Activated T-helper 1 cell treated with anti-CD3 and anti-CD28 coated beads, Interleukin-12 subunit alpha, Interleukin-12 subunit beta, Interleukin-2, Interleukin-4 antibody, amounts not matched to agents 30 ng/mL and 10 ng/mL and 1 ng/mL, durations not matched to agents 14 hours and 24 hours and 36 hours (primary cell): ENCODE results near the gene SYCE3. TPM values are rescaled to one million over a fixed set of nuclear protein-coding genes. Genes with fewer than 3 reads are reported as not detected.
A peak's percentile ranks its signal among the peaks of the same experiment; 100 is the strongest.
"Not testable (repeated sequence)": the region's sequence is repeated elsewhere in the genome, so short reads cannot be mapped to it uniquely, and the experiment has no call there.

ENCODE experiments used
- DNase-seq: peaks from one replicate; pipeline ENCODE4 v3.0.0; 2021; ENCODE audit warnings: low spot score
- H3K27ac Mint-ChIP-seq: one replicate; pipeline ENCODE4 v1.8.0; 2021; ENCODE audit warnings: mild to moderate bottlenecking, mixed read lengths
- H3K27me3 Mint-ChIP-seq: one replicate; pipeline ENCODE4 v1.8.0; 2022; ENCODE audit warnings: mild to moderate bottlenecking, moderate library complexity, mixed read lengths; ENCODE audit not compliant: insufficient read depth
- H3K36me3 Mint-ChIP-seq: one replicate; pipeline ENCODE4 v1.8.0; 2021; ENCODE audit warnings: low read depth, mixed read lengths
- H3K4me1 Mint-ChIP-seq: one replicate; pipeline ENCODE4 v1.8.0; 2021; ENCODE audit warnings: low read depth, mixed read lengths
- H3K4me3 Mint-ChIP-seq: one replicate; pipeline ENCODE4 v1.8.0; 2021; ENCODE audit warnings: mild to moderate bottlenecking, moderate library complexity, mixed read lengths
- H3K9me3 Mint-ChIP-seq: one replicate; pipeline ENCODE4 v1.8.0; 2021; ENCODE audit warnings: mixed read lengths
- intact Hi-C: fragments of 100-400 bp; cut with micrococcal nuclease; formaldehyde crosslinking; loops from one replicate; pipeline ENCODE4 v1.15.1; 2024
- total RNA-seq: library from RNA; stranded (reverse); gene quantifications from 2 replicates; pipeline ENCODE4 v1.2.3, GENCODE V29; 2022

Gene SYCE3
- total RNA-seq, 1 donor from 2014 or later = 0.83 TPM

DNA sequence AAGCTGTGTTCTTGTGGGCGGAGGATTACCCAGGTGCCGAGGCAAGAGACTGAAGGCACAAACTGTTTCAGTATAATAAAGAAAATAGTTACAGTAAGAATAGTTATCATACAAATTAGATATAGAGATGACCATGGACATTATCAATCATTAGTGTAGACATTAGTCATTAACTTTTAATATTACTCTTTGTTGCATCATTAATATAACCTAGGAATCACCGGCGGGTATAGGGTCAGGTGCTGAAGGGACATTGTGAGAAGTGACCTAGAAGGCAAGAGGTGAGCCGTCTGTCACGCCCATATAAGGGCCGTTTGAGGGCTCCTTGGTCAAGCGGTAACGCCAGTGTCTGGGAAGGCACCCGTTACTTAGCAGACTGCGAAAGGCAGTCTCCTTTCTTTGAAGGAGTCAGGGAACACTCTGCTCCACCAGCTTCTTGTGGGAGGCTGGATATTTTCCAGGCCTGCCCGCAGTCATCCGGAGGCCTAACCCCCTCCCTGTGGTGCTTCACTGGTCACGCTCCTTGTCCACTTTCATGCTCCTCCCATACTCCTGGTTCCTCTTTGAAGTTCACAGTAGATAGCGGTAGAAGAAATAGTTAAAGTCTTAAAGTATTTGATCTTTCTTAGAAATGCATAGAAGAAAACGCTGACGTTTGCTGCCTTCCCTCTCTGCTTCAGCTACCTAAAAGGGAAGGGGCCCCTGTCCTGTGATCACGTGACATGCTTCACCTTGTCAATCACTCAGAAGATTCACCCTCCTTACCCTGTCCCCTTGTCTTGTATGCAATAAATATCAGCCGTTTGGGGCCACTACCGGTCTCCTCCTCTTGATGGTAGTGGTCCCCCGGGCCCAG lies 28.6 kb downstream of the SYCE3 start:
- H3K36me3 Mint-ChIP-seq, H3K27me3 Mint-ChIP-seq, H3K9me3 Mint-ChIP-seq, DNase-seq: not testable (repeated sequence)
- H3K4me3 Mint-ChIP-seq = peak overlapping the region; percentile 60
- intact Hi-C loops = loop anchor here (10.0 kb wide), 1 partner anchor 569 kb away; the partner anchor contains the start of gene PIM3
- peaks cover 53% of the 10 kb centered on the region for H3K4me1 Mint-ChIP-seq
- peak overlapping the region; percentile 89 for H3K27ac Mint-ChIP-seq

- peak overlapping the region; percentile 93 for H3K4me3 Mint-ChIP-seq
- DNase-seq = no peak
- peak overlapping the region; percentile 89 for H3K27ac Mint-ChIP-seq
- no peaks in the 10 kb centered on the region for H3K27me3 Mint-ChIP-seq
- intact Hi-C loops = loop anchor here (10.0 kb wide), 1 partner anchor 568 kb away; the partner anchor contains the start of gene PIM3
- peaks cover 54% of the 10 kb centered on the region for H3K4me1 Mint-ChIP-seq
- H3K36me3 Mint-ChIP-seq = peaks cover 6% of the 10 kb centered on the region
- H3K9me3 Mint-ChIP-seq = no peaks in the 10 kb centered on the region
Observed at GRCh38 chr22:50532824-50533796, 29.6 kb downstream of the SYCE3 start.

GRCh38 chr22:50531962-50532674 lies 30.6 kb downstream of the SYCE3 start:
- H3K9me3 Mint-ChIP-seq = no peaks in the 10 kb centered on the region
- peaks cover 7% of the 10 kb centered on the region for H3K36me3 Mint-ChIP-seq
- intact Hi-C loops = loop anchor here (1.0 to 10.0 kb wide), 5 partner anchors 7 to 567 kb away; partner anchors contain the start of genes CHKB, KLHDC7B and PIM3
- DNase-seq = no peak
- peak overlapping the region; percentile 99 for H3K27ac Mint-ChIP-seq
- no peaks in the 10 kb centered on the region for H3K27me3 Mint-ChIP-seq
- peak overlapping the region; percentile 93 for H3K4me3 Mint-ChIP-seq
- H3K4me1 Mint-ChIP-seq = peaks cover 56% of the 10 kb centered on the region

GRCh38 chr22:50531546-50531961 lies 31.2 kb downstream of the SYCE3 start:
- intact Hi-C loops = loop anchor here (1.0 to 10.0 kb wide), 5 partner anchors 8 to 567 kb away; partner anchors contain the start of genes CHKB, KLHDC7B and PIM3
- no peaks in the 10 kb centered on the region for H3K9me3 Mint-ChIP-seq
- peak overlapping the region; percentile 93 for H3K4me3 Mint-ChIP-seq

DNA sequence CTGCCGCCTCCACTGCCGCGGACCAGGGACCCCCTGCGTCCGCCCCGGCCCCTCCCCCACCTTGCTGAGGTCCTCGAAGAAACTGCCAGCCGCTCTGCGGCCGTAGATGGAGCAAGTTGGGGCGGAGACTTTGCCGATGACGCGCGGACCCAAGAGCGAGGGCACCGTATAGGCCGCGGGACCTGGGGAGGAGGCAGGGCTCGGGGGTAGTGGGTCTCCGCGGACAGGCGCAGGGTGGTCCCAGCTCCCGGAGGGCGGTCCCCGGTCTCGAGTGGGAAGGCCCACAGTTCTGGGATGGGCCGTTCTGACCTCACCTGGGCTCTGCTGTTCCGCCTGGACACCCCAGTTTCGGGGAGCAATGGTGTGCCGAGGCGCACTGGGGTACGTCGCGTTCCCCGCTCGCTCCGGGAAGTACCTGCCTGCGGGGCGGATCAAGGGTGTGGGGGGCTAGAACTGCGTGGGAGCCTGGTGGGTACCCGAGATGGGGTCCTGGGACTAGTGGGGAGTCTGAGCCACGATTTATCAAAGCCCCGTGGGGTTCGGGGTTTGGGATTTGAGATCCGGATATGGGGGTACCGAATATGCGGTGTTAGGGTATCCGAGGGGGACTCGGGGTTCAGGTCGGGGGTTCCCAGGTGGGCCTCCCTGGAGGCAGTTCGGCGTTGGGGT lies 31.7 kb downstream of the SYCE3 start:
- peaks cover 48% of the 10 kb centered on the region for H3K4me1 Mint-ChIP-seq
- peak; percentile 83 for DNase-seq
- peaks cover 7% of the 10 kb centered on the region for H3K36me3 Mint-ChIP-seq
- H3K27me3 Mint-ChIP-seq = no peaks in the 10 kb centered on the region
- intact Hi-C loops = loop anchor here (1.0 to 10.0 kb wide), 6 partner anchors 8 to 566 kb away; partner anchors contain the start of genes CHKB, KLHDC7B and PIM3
- H3K27ac Mint-ChIP-seq = peak overlapping the region; percentile 99
- H3K9me3 Mint-ChIP-seq = no peaks in the 10 kb centered on the region
- peak overlapping the region; percentile 93 for H3K4me3 Mint-ChIP-seq

More at GRCh38 chr22:50531546-50531961, 31.2 kb downstream of the SYCE3 start:
- no peaks in the 10 kb centered on the region for H3K27me3 Mint-ChIP-seq
- DNase-seq = peak; percentile 75
- peak overlapping the region; percentile 99 for H3K27ac Mint-ChIP-seq
- peaks cover 7% of the 10 kb centered on the region for H3K36me3 Mint-ChIP-seq
- peaks cover 53% of the 10 kb centered on the region for H3K4me1 Mint-ChIP-seq

DNA sequence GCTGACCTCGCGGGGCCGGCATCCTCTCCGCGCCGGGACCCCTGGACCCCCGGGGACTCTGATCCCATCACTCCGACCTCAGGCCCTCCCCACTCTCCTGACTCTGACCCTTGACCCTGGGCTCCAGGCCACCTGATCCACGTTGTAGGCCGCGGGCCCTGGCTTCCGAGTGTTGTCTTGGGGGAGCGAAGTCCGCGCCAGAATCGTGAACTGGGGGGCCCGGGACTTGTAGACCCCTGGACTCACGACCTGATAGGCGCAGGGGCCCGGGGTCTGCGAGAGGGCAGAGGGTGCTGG lies 32.2 kb downstream of the SYCE3 start:
- intact Hi-C loops = loop anchor here (1.0 to 10.0 kb wide), 3 partner anchors 14 to 566 kb away; partner anchors contain the start of genes KLHDC7B and PIM3
- Mint-ChIP-seq H3K9me3 (no peaks in the 10 kb centered on the region), H3K36me3 (peaks cover 7% of the 10 kb centered on the region), H3K27me3 (no peaks in the 10 kb centered on the region), H3K4me1 (peaks cover 45% of the 10 kb centered on the region), H3K4me3 (peak overlapping the region; percentile 93), H3K27ac (peak overlapping the region; percentile 99)
- DNase-seq = no peak

- Mint-ChIP-seq H3K9me3 (no peaks in the 10 kb centered on the region), H3K27me3 (no peaks in the 10 kb centered on the region), H3K36me3 (peaks cover 7% of the 10 kb centered on the region), H3K4me3 (peak within 1 kb of the TSS; percentile 93), H3K27ac (peak within 1 kb of the TSS; percentile 99), H3K4me1 (peaks cover 45% of the 10 kb centered on the region)
- intact Hi-C loops = loop anchor here (1.0 to 10.0 kb wide), 3 partner anchors 15 to 565 kb away; partner anchors contain the start of genes KLHDC7B and PIM3
- peak; percentile 81 for DNase-seq
Observed at GRCh38 chr22:50529897-50530579, 32.7 kb downstream of the SYCE3 start, which contains the start of gene TYMP. TYMP (minus strand) TSS chr22:50530012; CDS start chr22:50529709, 303 bp downstream.

DNA sequence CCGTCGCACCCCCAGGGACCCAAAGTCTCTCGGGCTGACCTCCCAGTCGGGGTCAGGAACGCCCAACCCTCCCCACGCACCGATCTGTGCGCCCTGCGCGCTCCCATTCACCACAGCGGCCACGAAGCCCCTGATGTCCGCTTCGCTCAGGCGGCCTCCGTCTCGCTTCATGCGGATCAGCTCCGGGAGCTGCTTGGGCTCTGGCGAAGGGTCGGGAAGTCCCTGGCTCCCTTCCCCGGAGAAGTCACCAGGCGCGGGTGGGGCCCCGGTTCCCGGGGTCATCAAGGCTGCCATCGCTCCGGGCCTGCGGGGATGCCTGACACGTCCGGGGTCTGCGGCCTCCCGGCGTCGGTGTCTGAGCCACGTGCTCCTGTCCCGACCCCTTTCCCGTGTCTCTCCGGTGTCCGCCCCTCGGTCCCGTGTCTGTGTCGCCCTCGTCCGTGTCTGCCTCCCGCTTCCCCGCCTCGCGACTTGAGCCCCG lies 33.3 kb downstream of the SYCE3 start:
- H3K27ac Mint-ChIP-seq = peak overlapping the region; percentile 34
- intact Hi-C loops = no loop called here
- no peaks in the 10 kb centered on the region for H3K27me3 Mint-ChIP-seq
- H3K36me3 Mint-ChIP-seq = peaks cover 11% of the 10 kb centered on the region
- H3K9me3 Mint-ChIP-seq = no peaks in the 10 kb centered on the region
- peaks cover 46% of the 10 kb centered on the region for H3K4me1 Mint-ChIP-seq
- peak overlapping the region; percentile 83 for H3K4me3 Mint-ChIP-seq
- DNase-seq = no peak

DNA sequence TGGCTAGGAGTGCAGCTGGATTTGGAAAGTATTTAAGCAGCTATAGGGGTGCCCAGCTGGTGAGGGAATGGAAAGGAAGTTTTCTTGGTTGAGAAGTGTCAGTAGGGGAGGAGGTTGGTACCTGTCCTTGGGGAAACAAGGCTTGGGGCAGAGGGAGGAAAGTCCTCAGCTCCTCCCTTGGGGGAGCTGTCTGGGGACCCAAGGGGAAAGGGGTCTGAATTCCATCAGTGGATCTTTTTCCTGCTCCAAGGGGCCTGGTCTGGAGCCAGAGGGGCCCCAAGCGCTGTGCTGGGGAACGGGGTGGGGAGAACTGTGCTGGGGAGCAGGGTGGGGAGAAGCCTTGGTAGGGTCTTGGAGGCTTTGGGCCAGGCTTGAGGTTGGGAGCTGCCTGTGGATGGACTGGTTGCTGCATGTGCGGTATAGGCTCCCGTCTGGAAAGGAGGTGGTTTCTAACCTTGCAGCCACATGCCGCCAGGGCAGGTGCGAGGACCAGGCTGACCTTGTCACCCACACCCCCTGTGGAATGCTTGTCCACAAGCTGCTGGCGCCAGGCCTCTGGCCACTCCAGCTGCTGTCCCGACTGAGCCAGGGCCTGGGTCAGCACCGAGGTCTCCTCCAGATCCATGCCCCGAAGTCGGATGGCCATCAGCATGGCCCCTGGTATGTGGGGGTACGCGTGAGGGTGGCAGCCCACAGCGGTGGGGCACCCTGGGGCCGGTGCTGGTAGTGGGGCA lies 33.9 kb downstream of the SYCE3 start:
- Mint-ChIP-seq H3K36me3 (peaks cover 9% of the 10 kb centered on the region), H3K4me1 (peaks cover 43% of the 10 kb centered on the region), H3K27ac (peak overlapping the region; percentile 86), H3K27me3 (no peaks in the 10 kb centered on the region), H3K4me3 (peak overlapping the region; percentile 83), H3K9me3 (no peaks in the 10 kb centered on the region)
- DNase-seq = no peak
- intact Hi-C loops = no loop called here

- Mint-ChIP-seq H3K4me1 (peaks cover 40% of the 10 kb centered on the region), H3K27ac (peak overlapping the region; percentile 86), H3K4me3 (peak overlapping the region; percentile 83), H3K27me3 (no peaks in the 10 kb centered on the region), H3K36me3 (peaks cover 9% of the 10 kb centered on the region), H3K9me3 (no peaks in the 10 kb centered on the region)
- DNase-seq = no peak
- intact Hi-C loops = no loop called here
Observed at GRCh38 chr22:50527921-50528681, 34.6 kb downstream of the SYCE3 start.
